Measurements from ENCODE around the gene NME7. TPM values are rescaled to one million over a fixed set of nuclear protein-coding genes. Genes with fewer than 3 reads are reported as not detected.

NME7 gene
- polyA plus RNA-seq, 3 donors: 125 to 129 (median 125) TPM

DNA sequence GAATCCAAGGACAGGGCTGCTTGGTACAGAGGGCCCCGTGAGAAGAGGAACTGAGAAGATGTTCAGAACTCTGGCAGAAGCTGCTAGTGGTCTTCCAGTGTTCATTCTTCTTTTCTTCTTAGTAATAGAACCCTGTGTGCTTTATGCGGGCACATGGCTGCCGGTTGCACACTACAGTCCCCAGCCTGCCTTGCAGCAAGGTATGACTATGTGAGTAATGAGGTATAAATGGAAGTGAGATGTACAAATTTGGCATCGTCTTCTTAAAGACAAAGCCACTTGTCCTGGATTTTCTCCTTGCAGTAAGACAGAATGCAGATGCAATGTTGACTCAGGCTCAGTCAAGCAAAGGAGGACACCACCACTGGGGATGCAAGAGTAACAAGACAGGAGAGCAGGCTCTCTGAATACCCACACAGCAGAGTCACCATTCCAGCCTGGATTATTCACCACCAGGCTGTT, 276.1 kb downstream of the NME7 start:
- no peak for DNase-seq (ENCODE audit: low read depth in 3 of 3, low spot score in 2 of 3)

DNA sequence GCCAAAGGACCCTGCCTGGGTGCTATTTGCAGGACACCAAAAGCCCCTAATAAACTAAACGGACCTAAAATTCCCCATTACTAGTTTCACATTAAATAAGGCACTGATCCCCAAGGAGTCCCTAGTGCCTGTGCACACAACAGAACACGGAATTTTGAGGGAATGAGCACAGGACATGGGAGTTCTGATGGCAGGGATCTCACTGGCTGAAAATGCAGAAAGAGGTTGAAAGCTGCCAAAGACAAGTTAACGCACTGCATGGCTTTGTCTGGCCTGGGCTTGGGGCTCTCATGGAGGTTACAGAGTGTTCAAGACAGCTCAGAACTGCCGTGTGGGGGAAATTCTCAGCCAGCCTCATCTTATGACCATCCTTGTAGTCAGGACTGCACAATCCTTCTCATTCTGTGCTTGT, 276.7 kb downstream of the NME7 start:
- no peak for DNase-seq (ENCODE audit: low read depth in 3 of 3, low spot score in 2 of 3)

DNA sequence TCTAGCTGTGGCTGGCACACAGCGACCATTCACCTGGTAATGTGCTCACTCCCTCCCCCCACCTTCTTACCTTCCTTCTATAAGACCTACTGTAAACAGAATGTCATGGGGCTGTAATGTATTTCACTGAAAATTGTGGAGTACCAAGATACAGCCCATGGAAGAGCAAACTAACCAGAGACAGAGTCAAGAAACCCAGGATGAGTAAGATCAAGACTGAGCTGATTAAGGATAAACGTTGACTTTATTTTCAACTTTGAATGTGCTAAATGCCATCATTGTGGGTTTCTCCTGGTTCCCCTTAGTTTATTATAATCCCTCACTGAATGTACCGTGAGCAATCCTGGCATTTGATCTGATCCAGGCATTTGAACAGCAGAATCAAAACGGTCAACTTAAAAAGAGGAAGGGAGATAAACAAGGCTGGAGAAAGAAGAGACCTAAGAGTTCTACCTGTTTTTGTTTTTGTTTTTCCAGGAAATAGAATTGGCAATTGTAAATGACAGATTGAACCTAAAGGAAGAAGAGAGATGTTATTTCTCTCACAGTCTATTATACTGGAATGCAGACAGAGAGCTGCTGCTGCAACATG, 277.2 kb downstream of the NME7 start:
- DNase-seq (ENCODE audit: low read depth in 3 of 3, low spot score in 2 of 3): no peak

DNA sequence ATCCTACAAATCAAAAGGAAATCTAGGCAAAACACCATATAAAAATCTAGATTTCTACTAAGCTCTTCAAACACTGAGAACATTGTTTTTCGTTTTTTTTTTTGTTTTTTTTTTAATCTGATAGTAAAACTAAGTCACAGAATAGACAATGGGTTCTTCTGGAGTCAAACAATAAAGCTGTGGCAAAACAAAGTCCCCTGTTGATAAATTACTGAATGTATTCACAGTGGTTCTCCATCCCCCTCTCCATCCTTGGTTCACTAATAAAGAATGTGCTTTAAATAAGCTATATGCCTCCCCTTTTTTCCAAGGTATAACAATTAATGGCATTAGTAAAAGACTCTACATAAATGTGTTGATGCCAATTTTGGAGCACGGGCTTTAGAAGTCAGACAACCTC, 277.8 kb downstream of the NME7 start:
- no peak for DNase-seq (ENCODE audit: low read depth in 3 of 3, low spot score in 2 of 3)

DNA sequence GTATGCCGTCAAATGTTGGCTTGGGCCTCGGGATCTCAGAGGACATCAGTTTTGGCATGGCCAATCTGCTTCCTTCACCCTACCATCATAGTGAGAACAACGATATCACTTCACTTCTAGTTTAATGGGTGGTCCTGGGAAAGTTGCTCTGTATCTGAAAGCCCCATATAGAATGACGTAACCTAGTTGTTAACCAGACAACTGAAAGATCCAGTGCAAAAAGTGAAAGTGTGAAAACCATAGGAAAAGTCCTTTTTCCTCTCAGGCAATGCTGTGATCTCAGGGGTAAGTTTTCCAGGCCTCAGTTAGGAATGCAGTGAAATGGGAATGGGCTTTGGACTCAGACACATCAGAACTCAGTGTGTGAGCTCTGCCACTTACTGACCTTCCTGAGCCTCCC, 279.7 kb downstream of the NME7 start:
- no peak for DNase-seq (ENCODE audit: low read depth in 3 of 3, low spot score in 2 of 3)

DNA sequence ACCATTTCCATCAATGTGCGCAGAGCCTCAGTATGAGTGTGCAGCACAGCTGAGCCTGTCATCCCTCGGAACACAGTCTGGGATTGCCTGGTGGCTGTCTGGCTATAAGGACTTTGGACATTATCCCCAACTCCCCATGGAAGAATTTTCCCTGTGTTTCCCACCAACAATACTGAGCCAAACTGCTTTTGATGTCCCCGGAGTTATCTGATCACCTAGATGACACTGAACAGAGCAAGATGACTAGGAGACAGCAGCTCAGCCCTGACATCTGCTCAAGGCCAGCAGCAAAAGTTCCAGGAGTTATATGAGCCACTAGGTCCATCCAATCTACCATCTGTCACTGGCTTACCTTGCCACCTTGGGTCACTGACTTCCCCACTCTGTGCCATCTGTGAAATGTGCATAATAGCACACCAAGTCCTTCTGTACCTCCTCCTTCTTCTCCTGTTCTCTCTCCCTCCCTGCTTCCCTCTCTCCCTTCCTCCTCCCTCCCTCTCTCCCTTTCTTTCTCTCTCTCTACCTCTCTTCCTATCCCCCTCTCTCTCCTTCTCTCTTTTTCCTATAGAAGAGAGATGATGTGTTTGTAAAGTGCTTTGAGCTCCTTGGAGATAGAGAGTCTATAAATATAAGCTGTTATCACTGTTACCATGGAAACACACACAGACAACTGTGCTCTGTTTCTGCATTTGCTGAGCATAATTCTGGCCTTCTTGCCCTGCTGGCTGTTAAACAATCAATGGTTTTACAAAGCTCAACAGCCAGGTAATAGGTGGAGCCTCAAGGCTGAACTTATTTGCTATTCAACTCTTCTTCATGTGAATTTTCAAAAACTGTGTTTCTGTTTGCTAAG, 280.8 kb downstream of the NME7 start:
- DNase-seq (ENCODE audit: low read depth in 3 of 3, low spot score in 2 of 3): no peak

DNA sequence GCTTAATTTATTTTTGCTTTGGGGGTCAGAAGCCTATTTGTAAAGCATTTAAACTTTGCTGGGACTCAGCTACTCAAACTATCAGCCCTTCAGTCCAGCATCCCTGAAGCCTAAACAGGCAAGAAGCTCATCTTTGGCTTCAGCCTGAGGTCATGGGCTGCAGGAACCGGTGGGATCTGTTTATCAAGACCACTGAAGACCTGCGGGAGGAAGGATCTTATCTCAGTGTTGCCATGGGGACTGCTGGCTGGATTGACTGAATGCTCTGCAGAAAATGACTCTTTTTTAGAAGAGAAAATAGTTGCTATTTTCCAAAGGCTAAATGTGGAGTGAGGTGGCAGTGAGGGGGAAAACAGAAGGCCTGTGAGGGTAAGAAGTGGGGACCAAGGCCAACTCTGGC, 281.7 kb downstream of the NME7 start:
- DNase-seq (ENCODE audit: low read depth in 3 of 3, low spot score in 2 of 3): no peak

Other genes with a start within 250 kb of the NME7 start
- gene BLZF1, start 398 bp upstream of the NME7 start, polyA plus RNA-seq (ENCODE audit: insufficient read length in 3 of 3): 10 to 100 TPM; 28.3 to 31.6 (median 31.1) TPM
- 10 to 100 TPM; 10.1 to 12.9 (median 12.6) TPM for gene CCDC181, start 59.7 kb upstream of the NME7 start, polyA plus RNA-seq (ENCODE audit: insufficient read length in 3 of 3)
- gene SLC19A2, start 118.1 kb upstream of the NME7 start, polyA plus RNA-seq (ENCODE audit: insufficient read length in 3 of 3): 10 to 100 TPM; 16.6 to 20.3 (median 18.5) TPM
- 1 to 10 TPM; 1.6 to 2.6 (median 2.3) TPM for gene F5, start 218.7 kb upstream of the NME7 start, polyA plus RNA-seq (ENCODE audit: insufficient read length in 3 of 3)